Middle frontal gyrus (tissue), 1 donor: Measurements from ENCODE around the gene CLDN12.
"Not testable (repeated sequence)": the region's sequence is repeated elsewhere in the genome, so short reads cannot be mapped to it uniquely, and the experiment has no call there.

Source experiments
- DNase-seq: peaks from one replicate; pipeline ENCODE4 v3.0.0-alpha.2; 2015; ENCODE audit warnings: low spot score; ENCODE audit errors: extremely low spot score

The CLDN12 gene

GRCh38 chr7:90432752-90433151 is 29.5 kb downstream of the CLDN12 start:
- no peak for DNase-seq

- DNase-seq, result no peak
These were observed 30.0 kb downstream of the CLDN12 start for GRCh38 chr7:90433221-90433620.

- DNase-seq, result no peak
These were observed 42.4 kb downstream of the CLDN12 start for GRCh38 chr7:90445633-90446032.

- no peak for DNase-seq
These were observed 43.1 kb downstream of the CLDN12 start for GRCh38 chr7:90446137-90446899.

- DNase-seq, result no peak
These were observed 50.1 kb downstream of the CLDN12 start for GRCh38 chr7:90453259-90453891.

- no peak for DNase-seq
These were observed 50.7 kb downstream of the CLDN12 start for GRCh38 chr7:90453931-90454330.

GRCh38 chr7:90455163-90456030 is 52.1 kb downstream of the CLDN12 start:
- peak; percentile 8 for DNase-seq

- no peak for DNase-seq
These were observed 54.8 kb downstream of the CLDN12 start for GRCh38 chr7:90458104-90458503.

- no peak for DNase-seq
These were observed 56.6 kb downstream of the CLDN12 start for GRCh38 chr7:90459888-90460287.

- DNase-seq, result no peak
These were observed 58.0 kb downstream of the CLDN12 start for GRCh38 chr7:90461219-90461618.

GRCh38 chr7:90463151-90463628 is 59.9 kb downstream of the CLDN12 start:
- DNase-seq, result not testable (repeated sequence)
